ENCODE results near the gene DDRGK1. TPM values are rescaled to one million over a fixed set of nuclear protein-coding genes. Genes with fewer than 3 reads are reported as not detected.

DDRGK1 gene
- total and polyA plus RNA-seq, 2 of the 4 experiments (the other 2 are of a cell fraction), result 12.2 to 29.6 TPM

DNA sequence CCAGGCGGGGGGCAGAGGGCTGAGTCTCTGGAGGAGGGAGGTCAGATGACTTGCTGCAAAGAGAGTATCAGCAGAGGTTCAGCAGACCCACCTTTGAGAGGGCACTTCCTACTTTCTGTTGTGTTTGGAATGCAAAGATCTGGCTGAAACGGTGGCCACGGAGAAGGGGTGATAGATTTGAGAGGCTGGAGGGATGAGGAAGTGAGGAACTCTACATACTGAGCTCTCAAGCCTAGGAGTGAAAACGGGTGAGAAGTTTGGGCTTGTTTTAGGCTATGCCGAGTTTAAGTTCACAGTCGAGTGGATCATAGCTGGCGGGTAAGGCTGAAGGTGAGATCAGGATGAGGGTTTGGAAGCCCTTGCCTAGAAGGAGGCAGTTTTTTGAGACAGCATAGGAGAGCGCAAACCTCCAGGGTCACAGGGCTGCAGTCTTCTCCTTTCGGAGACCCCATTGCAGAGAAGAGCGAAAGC, 4.3 kb upstream of the DDRGK1 start:
- peak overlapping the region; percentile 94 for H3K9ac ChIP-seq (ENCODE audit: low read depth, low read length)
- H3K79me1 ChIP-seq (ENCODE audit: low read depth in 1 of 2, low read length in 2 of 2), result peaks cover 23 to 72% of the 10 kb centered on the region in 2 experiments; a peak in 3 of 4 replicates
- no peaks in the 10 kb centered on the region for H3K9me3 ChIP-seq (ENCODE audit: control insufficient read depth, insufficient read depth, low read length)
- intact Hi-C loops (cut with micrococcal nuclease), result no loop called here
- H3K23ac ChIP-seq (ENCODE audit: low read depth, low read length), result peak overlapping the region; percentile 99
- peak overlapping the region; percentile 63; the same call in 1 of the 3 replicates for H2BK15ac ChIP-seq (ENCODE audit: low read depth, low read length)
- H3K4ac ChIP-seq (ENCODE audit: low read depth, low read length), result peak overlapping the region; percentile 99
- in situ Hi-C loops (cut with MboI; ENCODE audit: low sequenced_read_pairs), result no loop called here
- POLR2A ChIA-PET (ENCODE audit: unreplicated experiment), result no interaction called here
- peaks cover 15% of the 10 kb centered on the region for H3K9me1 ChIP-seq (ENCODE audit: insufficient read depth, low read length)
- no peaks in the 10 kb centered on the region for H4K20me1 ChIP-seq (ENCODE audit: insufficient read depth, low read length)
- H4K91ac ChIP-seq (ENCODE audit: insufficient read depth, low read depth, low read length), result peak overlapping the region; percentile 98
- H2AK5ac ChIP-seq (ENCODE audit: low read depth, low read length), result peak overlapping the region; percentile 88
- peak overlapping the region; percentile 93 for H3K56ac ChIP-seq (ENCODE audit: extremely low read depth, insufficient read depth, low read length)
- peaks cover 5% of the 10 kb centered on the region for H3K4me1 ChIP-seq (ENCODE audit: control insufficient read depth, insufficient read depth, low read length)
- peak overlapping the region; percentile 99 for H2AK9ac ChIP-seq (replicated peaks; ENCODE audit: low read depth, low read length, poor library complexity)
- H3K27ac ChIP-seq (ENCODE audit: insufficient read depth, low read length), result peak overlapping the region; percentile 92
- peak overlapping the region; percentile 86 for H3K4me3 ChIP-seq (ENCODE audit: insufficient read depth, low read depth, low read length)
- peak overlapping the region; percentile 90 for H2BK5ac ChIP-seq (ENCODE audit: low read depth, low read length, poor library complexity, severe bottlenecking)
- no peak for TF ChIP-seq NFE2L2 (IDR thresholded peaks at IDR 0.05; ENCODE audit: low read depth, low read length)
- no peak for TF ChIP-seq FOS (IDR thresholded peaks at IDR 0.05; ENCODE audit: low read depth, low read length)
- TF ChIP-seq, protein P1, sequence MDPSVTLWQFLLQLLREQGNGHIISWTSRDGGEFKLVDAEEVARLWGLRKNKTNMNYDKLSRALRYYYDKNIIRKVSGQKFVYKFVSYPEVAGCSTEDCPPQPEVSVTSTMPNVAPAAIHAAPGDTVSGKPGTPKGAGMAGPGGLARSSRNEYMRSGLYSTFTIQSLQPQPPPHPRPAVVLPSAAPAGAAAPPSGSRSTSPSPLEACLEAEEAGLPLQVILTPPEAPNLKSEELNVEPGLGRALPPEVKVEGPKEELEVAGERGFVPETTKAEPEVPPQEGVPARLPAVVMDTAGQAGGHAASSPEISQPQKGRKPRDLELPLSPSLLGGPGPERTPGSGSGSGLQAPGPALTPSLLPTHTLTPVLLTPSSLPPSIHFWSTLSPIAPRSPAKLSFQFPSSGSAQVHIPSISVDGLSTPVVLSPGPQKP (IDR thresholded peaks at IDR 0.05; ENCODE audit: borderline replicate concordance, low read depth, low read length), result no peak
- TF ChIP-seq, protein P2, sequence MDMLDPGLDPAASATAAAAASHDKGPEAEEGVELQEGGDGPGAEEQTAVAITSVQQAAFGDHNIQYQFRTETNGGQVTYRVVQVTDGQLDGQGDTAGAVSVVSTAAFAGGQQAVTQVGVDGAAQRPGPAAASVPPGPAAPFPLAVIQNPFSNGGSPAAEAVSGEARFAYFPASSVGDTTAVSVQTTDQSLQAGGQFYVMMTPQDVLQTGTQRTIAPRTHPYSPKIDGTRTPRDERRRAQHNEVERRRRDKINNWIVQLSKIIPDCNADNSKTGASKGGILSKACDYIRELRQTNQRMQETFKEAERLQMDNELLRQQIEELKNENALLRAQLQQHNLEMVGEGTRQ (IDR thresholded peaks at IDR 0.05; ENCODE audit: low read depth, low read length), result no peak
- no peak for TF ChIP-seq RFX5 (IDR thresholded peaks at IDR 0.05; ENCODE audit: low read depth, low read length)
- TF ChIP-seq RAD21 (IDR thresholded peaks at IDR 0.05; ENCODE audit: low read length), result no peak
- TF ChIP-seq, protein P3, sequence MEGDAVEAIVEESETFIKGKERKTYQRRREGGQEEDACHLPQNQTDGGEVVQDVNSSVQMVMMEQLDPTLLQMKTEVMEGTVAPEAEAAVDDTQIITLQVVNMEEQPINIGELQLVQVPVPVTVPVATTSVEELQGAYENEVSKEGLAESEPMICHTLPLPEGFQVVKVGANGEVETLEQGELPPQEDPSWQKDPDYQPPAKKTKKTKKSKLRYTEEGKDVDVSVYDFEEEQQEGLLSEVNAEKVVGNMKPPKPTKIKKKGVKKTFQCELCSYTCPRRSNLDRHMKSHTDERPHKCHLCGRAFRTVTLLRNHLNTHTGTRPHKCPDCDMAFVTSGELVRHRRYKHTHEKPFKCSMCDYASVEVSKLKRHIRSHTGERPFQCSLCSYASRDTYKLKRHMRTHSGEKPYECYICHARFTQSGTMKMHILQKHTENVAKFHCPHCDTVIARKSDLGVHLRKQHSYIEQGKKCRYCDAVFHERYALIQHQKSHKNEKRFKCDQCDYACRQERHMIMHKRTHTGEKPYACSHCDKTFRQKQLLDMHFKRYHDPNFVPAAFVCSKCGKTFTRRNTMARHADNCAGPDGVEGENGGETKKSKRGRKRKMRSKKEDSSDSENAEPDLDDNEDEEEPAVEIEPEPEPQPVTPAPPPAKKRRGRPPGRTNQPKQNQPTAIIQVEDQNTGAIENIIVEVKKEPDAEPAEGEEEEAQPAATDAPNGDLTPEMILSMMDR (conservative IDR thresholded peaks at IDR 0.05; ENCODE audit: low read depth, low read length), result no peak
- TF ChIP-seq CEBPB (IDR thresholded peaks at IDR 0.05; ENCODE audit: low read depth, low read length), result no peak
- TF ChIP-seq MAZ (IDR thresholded peaks at IDR 0.05; ENCODE audit: borderline replicate concordance, low read depth, low read length), result no peak
- no peak for TF ChIP-seq RCOR1 (IDR thresholded peaks at IDR 0.05; ENCODE audit: insufficient replicate concordance, low read length)
- no peak for TF ChIP-seq SMC3 (IDR thresholded peaks at IDR 0.05; ENCODE audit: low read depth, low read length)
- TF ChIP-seq MXI1 (IDR thresholded peaks at IDR 0.05; ENCODE audit: borderline replicate concordance, low read depth, low read length), result no peak
- TF ChIP-seq MAFK (IDR thresholded peaks at IDR 0.05; ENCODE audit: low read depth, low read length), result no peak
- no peak for TF ChIP-seq BHLHE40 (IDR thresholded peaks at IDR 0.05; ENCODE audit: low read depth, low read length)
- no peak for TF ChIP-seq CHD1 (IDR thresholded peaks at IDR 0.05; ENCODE audit: low read depth, low read length)
- TF ChIP-seq POLR2A (IDR thresholded peaks at IDR 0.05; ENCODE audit: low read depth, low read length), result no peak
- no TSS peak for BruUV-seq (replicated peaks)
- CTCF ChIA-PET, result interaction anchor here (1.4 to 1.5 kb wide), 2 partner anchors 10 to 155 kb away, joined by 3 to 5 read pairs; no protein-coding TSS in a partner anchor
- peak overlapping the region; percentile 73 for H3K18ac ChIP-seq (ENCODE audit: low read depth, low read length)
- DNase-seq (no peak), ATAC-seq (ENCODE audit: low read depth) (peak; percentile 2)
- no peaks in the 10 kb centered on the region for H3K27me3 ChIP-seq (ENCODE audit: control insufficient read depth, insufficient read depth, low read length)
- peak overlapping the region; percentile 46; the same call in 1 of the 2 replicates for H2BK20ac ChIP-seq (ENCODE audit: low read depth, low read length)
- H2AFZ ChIP-seq (replicated peaks; ENCODE audit: low read length, poor library complexity), result peak overlapping the region; percentile 100
- H3K4me2 ChIP-seq (ENCODE audit: low read depth, low read length), result peak overlapping the region; percentile 91
- dilution Hi-C loops (cut with HindIII; ENCODE audit: low sequenced_read_pairs, unreplicated experiment), result no loop called here
- peak overlapping the region; percentile 99 for H4K5ac ChIP-seq (ENCODE audit: low read depth, low read length)
- H4K8ac ChIP-seq (ENCODE audit: low read depth in 2 of 2, low read length in 2 of 2), result peak overlapping the region; percentile 99 to 100
- peak overlapping the region; percentile 99 for H3K14ac ChIP-seq (replicated peaks; ENCODE audit: low read depth, low read length)
- WGBS, 2 experiments (ENCODE audit: extremely low coverage in 2 of 2, insufficient read length in 1 of 2), result 0% methylated on average over 1 of the region's 10 CpGs; no CpG with 5 or more reads in 1 of the 2 experiments
- peak overlapping the region; percentile 77 for H2BK120ac ChIP-seq (ENCODE audit: low read depth, low read length)
- peaks cover 5% of the 10 kb centered on the region for H3K36me3 ChIP-seq (ENCODE audit: control insufficient read depth, insufficient read depth, low read length)

All from IMR-90 (cell line).